Tibial nerve (tissue), 4 donors: ENCODE measurements around the gene PLK2. TPM values are rescaled to one million over a fixed set of nuclear protein-coding genes. Genes with fewer than 3 reads are reported as not detected.

Experiments used
- DNase-seq, 2 donors: peaks; one replicate each; pipeline ENCODE4 v3.0.0-alpha.2; 2019; ENCODE audit warnings: low spot score in 2 of 2
- H3K27ac ChIP-seq, 4 donors: fragments of 200-600 bp; sonication (generic) in 3 of 4; one replicate each; pipeline ENCODE4 v1.5.1; 2017 to 2019; ENCODE audit warnings: mild to moderate bottlenecking in 1 of 4
- H3K27me3 ChIP-seq, 2 donors: fragments of 200-600 bp; sonication (generic) in 1 of 2; one replicate each; pipeline versions ENCODE4 v1.5.1 to v1.6.0; 2017 to 2019
- H3K36me3 ChIP-seq, 3 donors: fragments of 200-600 bp; sonication (generic); one replicate each; pipeline ENCODE4 v1.5.1; 2018 to 2019
- H3K4me1 ChIP-seq, 4 donors: fragments of 200-600 bp; sonication (generic) in 3 of 4; one replicate each; pipeline ENCODE4 v1.5.1; 2017 to 2019
- H3K4me3 ChIP-seq, 4 donors: fragments of 200-600 bp; sonication (generic) in 3 of 4; one replicate each; pipeline ENCODE4 v1.5.1; 2017 to 2019; ENCODE audit warnings: mild to moderate bottlenecking in 1 of 4, moderate library complexity in 1 of 4
- H3K9me3 ChIP-seq, 4 donors: fragments of 200-600 bp; sonication (generic) in 3 of 4; one replicate each; pipeline ENCODE4 v1.5.1; 2017 to 2019
- CTCF ChIP-seq, 5 experiments: fragments of 200-600 bp in 3 of 5; fragments of 450-650 bp in 2 of 5; sonication (generic) in 3 of 5; IDR thresholded peaks; one replicate each; pipeline ENCODE4 v1.5.1; 2016 to 2019; ENCODE audit warnings: antibody characterized with exemption in 5 of 5, mild to moderate bottlenecking in 3 of 5, moderate library complexity in 2 of 5
- EP300 ChIP-seq, 2 donors: sonication (generic); formaldehyde crosslinking; IDR thresholded peaks; one replicate each; pipeline ENCODE4 v1.6.1; 2017; ENCODE audit warnings: antibody characterized with exemption in 2 of 2, mild to moderate bottlenecking in 1 of 2
- POLR2A ChIP-seq, 2 donors: fragments of 450-650 bp; IDR thresholded peaks; one replicate each; pipeline ENCODE4 v1.6.1; 2017; ENCODE audit warnings: antibody characterized with exemption in 2 of 2, mild to moderate bottlenecking in 2 of 2, moderate library complexity in 2 of 2
- WGBS, 2 donors: methylation state at CpG; one replicate each; pipeline ENCODE4 v1.1.5; 2018; 5-methylcytosine and 5-hydroxymethylcytosine counted together
- total RNA-seq, 4 donors: library from RNA; depleted of rRNA; stranded (reverse); fragments of >200 nt; gene quantifications; one replicate each; pipeline ENCODE4 v1.1.0, GENCODE V29; 2016

PLK2 gene
- total RNA-seq, 4 donors from 2014 or later, result 111 to 226 (median 163) TPM

GRCh38 chr5:58451732-58452565, 7.9 kb downstream of the PLK2 start:
- WGBS, 2 donors, result 78 to 81% methylated on average over 8 of the region's 8 CpGs
- no peak for DNase-seq
- Histone ChIP-seq H3K36me3 (peaks cover 0 to 52% (median 7%) of the 10 kb centered on the region in 3 donors), H3K4me1 (peaks cover 0 to 34% (median 10%) of the 10 kb centered on the region in 4 donors), H3K27me3 (no peaks in the 10 kb centered on the region), H3K4me3 (no peak overlapping the region), H3K9me3 (no peaks in the 10 kb centered on the region), H3K27ac (no peak overlapping the region)
- no peak for TF ChIP-seq CTCF (IDR thresholded peaks at IDR 0.05)
- TF ChIP-seq EP300 (IDR thresholded peaks at IDR 0.05), result no peak
- TF ChIP-seq POLR2A (IDR thresholded peaks at IDR 0.05), result no peak

GRCh38 chr5:58450811-58451629, 8.9 kb downstream of the PLK2 start:
- Histone ChIP-seq H3K27me3 (no peaks in the 10 kb centered on the region), H3K9me3 (no peaks in the 10 kb centered on the region), H3K27ac (no peak overlapping the region), H3K36me3 (peaks cover 0 to 46% (median 7%) of the 10 kb centered on the region in 3 donors), H3K4me3 (no peak overlapping the region), H3K4me1 (peaks cover 0 to 25% (median 6%) of the 10 kb centered on the region in 4 donors)
- TF ChIP-seq POLR2A (IDR thresholded peaks at IDR 0.05), result no peak
- no peak for TF ChIP-seq EP300 (IDR thresholded peaks at IDR 0.05)
- TF ChIP-seq CTCF (IDR thresholded peaks at IDR 0.05), result no peak
- DNase-seq, result no peak
- 72 to 76% methylated on average over 10 of the region's 10 CpGs for WGBS, 2 donors

GRCh38 chr5:58450018-58450417, 9.9 kb downstream of the PLK2 start:
- Histone ChIP-seq H3K27ac (no peak overlapping the region), H3K4me1 (peaks cover 0 to 16% (median 2%) of the 10 kb centered on the region in 4 donors), H3K36me3 (peaks cover 0 to 36% (median 3%) of the 10 kb centered on the region in 3 donors), H3K4me3 (no peak overlapping the region), H3K27me3 (no peaks in the 10 kb centered on the region), H3K9me3 (no peaks in the 10 kb centered on the region)
- WGBS, 2 donors, result 83 to 91% methylated on average over 3 of the region's 3 CpGs
- DNase-seq, result no peak
- TF ChIP-seq POLR2A (IDR thresholded peaks at IDR 0.05), result no peak
- no peak for TF ChIP-seq CTCF (IDR thresholded peaks at IDR 0.05)
- TF ChIP-seq EP300 (IDR thresholded peaks at IDR 0.05), result no peak

- DNase-seq, result no peak
- Histone ChIP-seq H3K36me3 (peaks cover 0 to 8% (median 0%) of the 10 kb centered on the region in 3 donors), H3K27me3 (no peaks in the 10 kb centered on the region), H3K4me1 (no peaks in the 10 kb centered on the region), H3K4me3 (no peak overlapping the region), H3K27ac (no peak overlapping the region), H3K9me3 (no peaks in the 10 kb centered on the region)
- WGBS, 2 donors, result 62 to 68% methylated on average over 2 of the region's 2 CpGs
- TF ChIP-seq EP300 (IDR thresholded peaks at IDR 0.05), result no peak
- no peak for TF ChIP-seq POLR2A (IDR thresholded peaks at IDR 0.05)
- no peak for TF ChIP-seq CTCF (IDR thresholded peaks at IDR 0.05)
Measured at GRCh38 chr5:58447226-58447625, 12.7 kb downstream of the PLK2 start.

- no peak for TF ChIP-seq EP300 (IDR thresholded peaks at IDR 0.05)
- no peak for TF ChIP-seq CTCF (IDR thresholded peaks at IDR 0.05)
- no peak for TF ChIP-seq POLR2A (IDR thresholded peaks at IDR 0.05)
- H3K27me3 ChIP-seq, result no peaks in the 10 kb centered on the region
- no peak overlapping the region for H3K27ac ChIP-seq
- no peaks in the 10 kb centered on the region for H3K36me3 ChIP-seq
- no peak overlapping the region for H3K4me3 ChIP-seq
- H3K4me1 ChIP-seq, result peaks cover 0 to 2% (median 0%) of the 10 kb centered on the region in 4 donors
- no peaks in the 10 kb centered on the region for H3K9me3 ChIP-seq
- WGBS, 2 donors, result 90 to 91% methylated on average over 10 of the region's 10 CpGs
- no peak for DNase-seq
Measured at GRCh38 chr5:58446024-58446423, 13.9 kb downstream of the PLK2 start.
